Caki2 (cell line): ENCODE data around the gene SRBD1. TPM values are rescaled to one million over a fixed set of nuclear protein-coding genes. Genes with fewer than 3 reads are reported as not detected.
"Not testable (repeated sequence)": the region's sequence is repeated elsewhere in the genome, so short reads cannot be mapped to it uniquely, and the experiment has no call there.

Source experiments
- DNase-seq: peaks from one replicate; pipeline ENCODE4 v3.0.0-alpha.2; 2015; ENCODE audit warnings: low read depth
- in situ Hi-C: cut with HindIII; loops from 2 replicates; pipeline ENCODE4 v1.10.0; 2016; ENCODE audit warnings: low sequenced_read_pairs, low pct_unique_long_range_greater_than_20kb, mixed read lengths
- total RNA-seq: library from RNA; depleted of rRNA; stranded (reverse); fragments of >200 nt; shearing (Covaris generic); gene quantifications from 2 replicates; pipeline ENCODE4 v1.2.3, GENCODE V29; 2014; ENCODE audit warnings: low replicate concordance

SRBD1 gene
- total RNA-seq, 1 experiment from 2014 or later = 4.7 TPM

DNA sequence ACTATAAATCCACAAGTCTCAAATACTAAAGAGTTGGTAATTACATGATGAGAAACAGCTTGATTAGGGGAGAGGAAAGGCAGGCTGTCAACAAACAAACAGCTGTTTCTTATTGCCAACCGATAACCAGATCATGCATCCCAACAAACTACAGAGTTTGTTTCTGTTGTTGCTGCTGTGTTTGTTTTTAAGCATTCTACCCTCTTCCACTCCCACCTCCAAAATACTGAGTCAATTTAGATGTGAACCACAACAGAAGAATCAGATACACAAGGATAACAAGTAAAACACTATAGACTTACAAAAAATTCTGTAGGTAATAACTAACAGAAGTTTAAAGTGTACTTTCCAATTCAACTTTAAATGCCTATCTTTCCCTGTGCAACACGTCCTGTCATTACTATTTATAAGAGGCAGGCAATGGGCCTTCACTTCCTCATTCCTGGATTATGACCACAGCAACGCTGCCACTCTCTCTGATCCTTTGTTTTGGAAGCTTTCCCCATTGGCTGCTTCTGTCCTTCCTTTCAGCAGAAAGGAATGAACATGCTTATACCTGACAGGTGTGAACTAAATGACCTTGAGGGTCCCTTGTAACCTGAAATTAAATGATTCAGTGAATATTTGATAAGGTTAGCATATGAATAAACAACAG is 152.0 kb downstream of the SRBD1 start:
- DNase-seq = peak; percentile 75
- in situ Hi-C loops = no loop called here

DNA sequence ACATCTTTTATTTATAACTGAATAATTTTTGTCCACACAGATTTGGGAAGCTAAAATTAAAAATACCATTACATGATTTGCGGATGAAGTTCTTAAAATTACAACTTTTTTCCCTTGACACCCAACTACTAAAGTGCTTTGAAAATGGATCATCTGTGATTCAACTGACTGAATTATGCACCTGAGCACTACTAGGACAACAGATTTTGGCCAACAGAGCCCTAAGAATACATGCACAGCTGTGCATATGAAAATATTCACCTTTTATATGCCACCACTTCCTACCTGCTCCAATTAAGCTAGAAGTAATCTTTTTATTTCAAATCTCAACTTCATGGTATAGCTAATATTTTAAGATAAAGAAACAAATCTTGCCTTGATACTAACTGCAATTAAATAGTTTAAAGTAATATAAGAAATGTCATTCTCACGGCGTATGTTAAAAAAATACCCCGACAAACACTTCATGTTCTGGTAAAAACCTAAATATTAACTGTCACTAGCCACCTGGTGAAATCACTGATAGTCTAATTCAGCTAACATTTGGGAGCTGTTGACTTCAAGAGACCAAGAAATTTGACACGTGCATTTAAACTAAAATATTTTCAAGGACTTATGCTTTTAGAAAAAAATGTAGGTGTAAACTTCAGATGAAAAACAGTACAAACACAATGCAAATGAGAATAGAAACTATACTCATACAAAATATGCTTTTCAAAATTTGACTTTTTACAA is 153.7 kb downstream of the SRBD1 start:
- no peak for DNase-seq
- in situ Hi-C loops = no loop called here

DNA sequence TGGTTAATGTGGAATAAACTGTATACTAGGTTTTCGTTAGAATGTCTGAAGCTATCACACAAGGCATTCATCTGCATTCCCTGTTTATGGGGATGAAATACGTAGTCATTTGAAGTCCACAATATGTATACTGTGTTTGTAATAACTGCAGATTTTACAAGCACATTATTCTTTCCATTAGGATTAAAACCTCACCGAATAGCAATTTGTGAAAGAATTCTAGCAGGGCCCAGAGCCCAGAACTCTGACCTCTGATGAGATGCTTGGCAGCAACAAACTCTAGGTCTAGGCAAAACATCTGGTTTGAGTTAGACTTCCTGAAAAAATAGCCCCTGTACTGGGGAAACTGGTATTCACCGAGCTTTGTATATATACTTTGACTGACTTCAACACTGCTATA is 158.2 kb downstream of the SRBD1 start:
- DNase-seq = no peak
- in situ Hi-C loops = no loop called here

DNA sequence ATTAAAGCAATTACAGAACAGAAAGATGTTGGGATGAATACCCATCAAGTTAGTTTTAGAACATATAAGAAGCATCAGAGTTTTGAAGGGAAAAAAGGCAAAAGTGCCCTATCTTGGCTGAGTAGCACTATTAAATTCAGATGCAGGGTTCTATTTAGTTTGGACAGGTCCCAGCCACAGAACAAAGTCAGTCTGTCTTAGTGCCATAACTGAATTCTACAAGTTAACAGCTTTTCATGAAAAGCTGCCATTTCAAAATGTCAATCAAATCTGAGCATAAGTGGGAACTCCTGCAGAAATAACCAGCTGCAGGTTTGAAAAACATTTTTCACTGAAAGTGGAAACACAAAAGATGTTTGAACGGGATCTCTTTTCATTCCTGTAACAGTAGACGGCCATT is 160.4 kb downstream of the SRBD1 start:
- no peak for DNase-seq
- in situ Hi-C loops = no loop called here

DNA sequence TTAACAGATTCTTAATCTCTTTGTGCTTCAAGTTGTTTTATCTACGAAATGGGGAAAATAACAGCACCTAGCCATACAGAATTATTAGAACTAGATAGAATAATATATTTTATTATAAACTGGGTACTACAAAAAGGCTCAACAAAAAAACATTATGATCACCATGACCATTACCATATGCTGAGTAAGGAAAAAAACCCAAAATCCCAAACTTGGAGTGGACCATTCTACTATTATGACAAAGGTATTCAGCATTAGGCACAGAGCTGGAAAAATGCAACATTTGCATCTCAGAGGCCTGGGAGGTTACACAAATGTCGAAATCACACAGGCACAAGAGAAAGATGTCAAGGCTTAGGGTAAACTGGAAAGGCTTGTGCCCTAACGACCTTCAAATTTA is 162.8 kb downstream of the SRBD1 start:
- in situ Hi-C loops = no loop called here
- no peak for DNase-seq

DNA sequence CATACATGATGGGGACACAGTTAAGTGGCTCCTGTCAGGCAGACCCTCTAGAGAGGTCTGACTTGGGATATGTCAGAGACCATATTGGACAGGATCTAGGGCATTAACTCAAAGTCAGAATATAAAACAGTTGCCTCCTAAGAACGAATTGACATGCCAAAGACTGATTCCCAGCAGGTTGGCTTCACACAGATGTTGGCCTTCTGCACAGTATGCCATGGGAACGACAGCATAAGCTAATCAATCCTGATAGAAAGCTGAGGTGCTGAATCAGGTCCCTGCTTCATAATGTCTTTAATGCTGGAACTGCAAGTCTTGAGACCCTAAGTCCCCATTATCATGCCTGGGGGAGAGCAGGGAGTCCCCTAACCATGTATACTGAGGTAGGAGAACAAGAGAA is 165.1 kb downstream of the SRBD1 start:
- in situ Hi-C loops = no loop called here
- no peak for DNase-seq

DNA sequence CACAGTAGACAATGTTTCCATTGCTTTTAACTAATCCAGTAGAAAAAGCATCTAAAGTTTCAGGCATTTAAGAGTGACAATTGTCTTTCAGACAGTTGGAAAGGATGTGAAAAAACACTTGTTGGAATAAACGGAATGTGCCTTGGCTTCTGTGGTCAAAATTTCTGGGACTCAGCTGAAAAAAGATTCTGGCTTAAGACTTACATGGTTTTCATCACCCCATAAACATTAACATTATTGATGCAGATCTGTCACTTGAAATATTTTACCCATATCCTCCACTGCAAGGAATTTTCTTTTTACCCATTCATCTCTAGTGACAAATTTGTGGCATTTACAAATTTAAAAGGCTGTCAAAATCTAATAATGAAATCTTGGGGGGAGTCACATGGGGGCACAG is 166.0 kb downstream of the SRBD1 start:
- in situ Hi-C loops = no loop called here
- DNase-seq = no peak

DNA sequence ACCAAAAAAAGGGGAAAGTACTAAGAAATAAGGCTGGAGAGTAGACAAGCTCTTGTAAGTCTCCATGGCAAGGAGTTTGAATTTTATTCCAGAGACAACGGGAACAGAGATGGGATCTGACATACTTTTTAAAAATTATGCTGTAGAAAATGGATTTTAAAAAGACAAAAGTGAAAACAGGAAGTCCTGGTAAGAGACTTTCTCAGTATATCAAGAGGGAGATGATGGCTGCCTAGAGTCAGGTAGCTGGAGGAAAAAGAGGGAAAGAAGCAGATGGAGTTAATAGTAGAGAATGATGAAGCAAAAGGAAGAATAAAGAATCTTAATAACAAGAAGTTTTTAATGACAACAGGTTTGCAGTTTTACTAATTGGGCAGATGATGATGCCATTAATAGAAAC is 168.1 kb downstream of the SRBD1 start:
- DNase-seq = no peak
- in situ Hi-C loops = no loop called here

DNA sequence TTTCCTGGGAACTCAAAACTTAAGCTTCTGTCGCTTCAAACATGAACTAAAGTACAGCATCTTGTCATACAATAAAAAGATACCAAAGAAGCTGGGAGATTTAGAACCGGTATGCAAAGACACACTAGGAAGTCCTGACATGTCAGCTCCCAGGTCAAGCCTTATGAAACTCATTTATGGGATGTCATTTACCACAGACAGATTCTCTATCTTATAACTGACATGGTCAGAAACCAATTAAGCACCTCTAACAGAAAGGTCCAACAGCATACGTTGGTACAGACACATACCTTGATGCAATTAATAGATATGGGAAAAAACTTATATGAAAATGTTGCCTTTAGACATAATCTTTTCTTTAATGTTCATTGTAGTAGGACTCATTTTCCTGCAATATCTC is 169.0 kb downstream of the SRBD1 start:
- in situ Hi-C loops = no loop called here
- no peak for DNase-seq

DNA sequence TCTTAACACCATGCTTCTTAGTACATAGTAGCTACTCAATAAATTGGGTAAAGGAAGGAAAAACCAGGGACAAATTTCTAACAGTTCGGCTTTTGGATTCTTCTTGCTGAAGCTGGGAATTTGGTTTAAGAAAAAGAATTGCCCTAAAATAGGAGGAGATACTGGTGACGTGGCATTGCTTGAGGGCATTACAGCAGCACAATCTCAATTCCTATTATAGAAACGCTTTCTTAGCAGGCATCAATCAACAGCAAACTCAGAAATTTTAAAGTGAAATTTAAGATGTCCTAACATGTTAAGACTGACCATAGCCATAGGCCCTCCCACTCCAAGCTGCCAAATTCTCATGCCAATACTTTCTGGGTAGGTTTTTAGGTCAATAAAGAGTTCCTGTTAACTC is 169.5 kb downstream of the SRBD1 start:
- in situ Hi-C loops = no loop called here
- DNase-seq = no peak

DNA sequence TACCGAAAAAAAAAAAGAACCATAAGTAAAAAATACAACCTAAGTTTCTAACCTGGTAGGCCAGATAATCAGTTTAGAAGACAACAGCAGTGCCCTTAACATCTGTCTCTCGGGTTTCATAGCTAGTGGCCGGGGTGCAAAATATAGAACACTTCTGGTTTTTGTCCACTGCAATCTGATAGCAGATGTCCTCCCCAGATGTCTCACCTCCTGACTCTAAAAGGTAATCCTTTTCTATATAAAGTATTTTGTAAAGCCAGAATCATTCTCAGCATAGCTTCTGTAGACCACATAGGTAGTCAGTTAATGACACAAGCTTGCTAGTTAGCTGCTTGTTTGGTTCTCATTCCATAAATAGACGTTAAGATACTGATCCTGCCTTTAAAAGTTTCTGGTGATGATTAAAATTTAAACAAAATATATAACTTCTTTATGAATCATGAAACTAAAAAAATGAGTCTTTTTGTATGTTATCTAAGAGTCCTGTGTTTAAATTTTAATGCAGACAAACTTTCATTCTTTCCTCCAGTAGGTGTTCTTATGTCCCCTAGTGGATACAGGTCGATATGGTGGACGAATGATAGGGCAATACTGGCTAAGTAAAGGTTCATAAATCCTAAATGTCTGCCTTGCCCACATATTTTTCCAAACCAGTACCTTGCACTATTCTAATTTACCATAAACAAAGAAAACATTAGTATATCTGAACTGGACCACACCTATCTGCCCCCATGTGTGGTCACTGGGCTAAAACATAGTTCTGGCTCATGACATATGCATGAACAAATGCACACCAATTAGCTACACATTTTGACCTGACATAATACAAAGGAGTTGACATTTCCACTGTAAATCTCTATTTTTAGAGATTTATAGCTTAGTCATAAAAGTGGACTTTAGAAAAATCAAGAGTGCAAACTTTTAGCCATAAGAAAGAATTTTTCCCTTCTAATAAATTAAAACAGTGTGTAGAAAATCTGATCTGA is 171.0 kb downstream of the SRBD1 start:
- in situ Hi-C loops = no loop called here
- DNase-seq = peak; percentile 18

DNA sequence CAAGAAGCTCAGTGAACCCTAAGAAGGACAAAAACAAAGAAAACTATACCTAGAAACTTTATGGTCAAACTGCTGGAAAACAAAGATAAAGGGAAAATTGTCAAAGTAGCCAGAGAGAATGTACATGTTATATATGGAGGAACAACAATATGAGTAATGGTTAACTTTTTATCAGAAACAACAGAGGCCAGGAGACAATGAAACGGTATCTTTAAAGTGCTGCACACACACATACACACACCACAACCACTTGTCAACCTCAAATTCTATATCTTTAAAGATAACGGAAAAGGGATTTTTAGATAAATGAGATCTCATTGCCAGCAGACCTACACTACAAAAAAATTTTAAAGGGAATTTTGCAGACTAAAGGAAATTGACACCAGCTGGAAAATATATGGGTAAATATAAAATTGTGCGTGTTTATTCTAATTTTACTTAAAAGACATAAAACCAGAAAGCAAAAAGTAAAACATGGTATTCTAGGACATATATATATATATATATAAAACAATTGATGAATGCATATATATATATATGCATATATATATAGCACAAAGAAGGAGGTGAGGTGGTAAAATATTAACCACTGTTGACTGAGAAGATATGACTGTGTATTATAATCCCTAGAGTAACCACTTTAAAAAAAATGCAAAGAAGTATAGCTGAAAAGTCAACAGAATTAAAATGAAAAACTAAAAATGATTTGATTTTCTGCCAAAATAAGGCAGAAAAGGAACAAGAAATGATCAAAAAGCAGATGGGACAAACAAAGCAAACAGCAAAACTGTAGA is 172.0 kb downstream of the SRBD1 start:
- in situ Hi-C loops = no loop called here
- DNase-seq = no peak

DNA sequence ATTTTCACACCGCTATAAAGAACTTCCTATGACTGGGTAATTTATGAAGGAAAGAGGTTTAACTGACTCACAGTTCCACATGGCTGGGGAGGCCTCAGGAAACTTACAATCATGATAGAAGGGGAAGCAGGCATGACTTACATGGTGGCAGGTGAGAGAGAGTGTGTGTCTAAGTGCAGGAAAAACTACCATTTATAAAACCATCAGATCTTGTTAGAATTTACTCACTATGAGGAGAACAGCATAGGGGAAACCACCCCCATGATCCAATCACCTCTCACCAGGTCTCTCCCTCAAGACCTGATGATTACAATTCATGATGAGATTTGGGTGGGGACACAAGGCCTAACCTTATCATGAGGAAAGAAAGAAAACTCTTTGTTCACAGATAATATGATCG is 174.6 kb downstream of the SRBD1 start:
- in situ Hi-C loops = no loop called here
- DNase-seq = no peak

DNA sequence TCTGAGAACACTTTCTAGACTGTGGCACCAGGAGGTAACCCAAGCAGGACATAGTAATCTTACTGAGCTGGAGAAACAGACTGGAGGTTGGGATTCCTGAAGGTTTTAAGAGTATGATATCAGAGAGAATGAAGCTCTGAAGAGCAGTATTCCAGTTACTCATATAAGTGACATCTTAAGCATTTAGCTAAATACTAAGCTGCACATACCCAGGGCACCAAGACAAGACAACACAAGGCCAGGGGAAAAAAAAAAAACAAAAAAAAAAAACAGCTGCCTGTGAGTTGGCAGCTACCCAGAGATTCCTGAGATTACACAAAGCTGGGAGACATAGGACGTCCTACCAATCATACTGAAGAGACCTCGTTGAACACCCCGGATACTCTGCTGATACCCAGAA is 175.8 kb downstream of the SRBD1 start:
- peak; percentile 90 for DNase-seq
- in situ Hi-C loops = no loop called here

DNA sequence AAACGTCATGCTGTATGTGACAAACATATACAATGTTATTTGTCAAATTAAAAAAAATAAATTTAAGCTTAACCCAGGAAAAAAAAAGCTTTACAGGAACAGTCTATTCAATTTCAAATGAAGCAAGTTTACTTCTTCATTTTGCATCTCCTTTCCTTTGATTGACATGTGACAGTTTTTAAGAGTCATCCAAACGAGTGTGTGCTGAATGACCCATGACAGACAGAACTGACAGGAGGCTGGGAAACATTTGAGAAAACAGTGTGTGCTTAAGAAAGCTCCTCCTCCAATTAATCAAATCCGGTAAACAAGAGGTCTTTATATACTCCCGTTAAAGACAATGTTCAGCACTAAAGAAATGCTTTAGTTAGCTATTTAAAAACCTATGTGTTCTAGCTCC is 177.7 kb downstream of the SRBD1 start:
- DNase-seq = no peak
- in situ Hi-C loops = no loop called here

DNA sequence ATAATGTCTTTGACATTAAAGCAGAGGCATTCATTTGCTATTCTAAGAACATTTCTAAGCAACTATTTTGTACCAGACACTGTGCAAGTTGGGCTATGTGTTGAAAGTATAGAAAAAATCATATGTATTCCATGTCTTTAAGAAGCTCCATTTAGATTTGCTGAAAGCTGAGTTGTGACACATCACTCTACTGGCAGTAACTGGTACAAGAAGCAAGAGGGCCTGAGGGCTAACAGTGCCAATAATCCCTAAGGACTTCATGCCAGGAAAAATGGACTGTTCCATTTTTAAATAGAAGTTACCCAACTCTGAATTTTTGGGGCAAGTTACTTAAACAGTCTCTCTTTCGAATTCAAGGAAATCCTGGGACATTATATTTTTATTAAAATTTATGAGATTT is 178.7 kb downstream of the SRBD1 start:
- in situ Hi-C loops = no loop called here
- no peak for DNase-seq

DNA sequence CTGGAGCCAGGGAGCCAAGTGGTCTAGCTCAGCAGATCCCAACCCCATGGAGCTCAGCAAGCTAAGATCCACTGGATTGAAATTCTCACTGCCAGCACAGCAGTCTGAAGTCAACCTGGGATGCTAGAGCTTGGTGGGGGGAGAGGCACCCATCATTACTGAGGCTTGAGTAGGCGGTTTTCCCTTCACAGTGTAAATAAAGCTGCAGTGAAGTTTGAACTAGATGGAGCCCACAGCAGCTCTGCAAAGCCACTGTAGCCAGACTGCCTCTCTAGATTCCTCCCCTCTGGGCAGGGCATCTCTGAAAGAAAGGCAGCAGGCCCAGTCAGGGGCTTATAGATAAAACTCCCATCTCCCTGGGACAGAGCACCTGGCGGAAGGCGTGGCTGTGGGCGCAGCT is 185.0 kb downstream of the SRBD1 start:
- in situ Hi-C loops, DNase-seq: not testable (repeated sequence)

DNA sequence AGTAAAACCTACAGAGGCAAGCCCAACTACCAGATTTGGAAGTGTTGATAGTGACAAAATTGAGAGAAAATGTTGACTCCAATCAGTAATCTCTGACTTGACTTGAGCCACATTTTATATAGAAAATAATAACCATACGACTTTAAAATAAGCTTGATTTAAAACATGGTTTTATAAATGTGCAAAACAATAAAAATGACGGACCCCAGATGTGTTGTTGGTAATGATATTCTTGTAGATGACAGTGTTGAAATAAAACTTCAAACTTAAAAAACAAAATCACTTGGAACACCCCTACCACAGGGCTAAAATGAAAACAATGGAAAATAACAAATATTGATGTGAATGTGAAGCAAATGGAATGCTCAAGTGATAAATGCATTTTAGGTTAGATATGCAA is 188.1 kb downstream of the SRBD1 start:
- no peak for DNase-seq
- in situ Hi-C loops = no loop called here
